ENCODE data around the gene FRY.

FRY gene

GRCh38 chr13:32002873-32003272 is 28.7 kb upstream of the FRY start:
- no peak overlapping the region for H3K4me3 Mint-ChIP-seq
- peaks cover 3% of the 10 kb centered on the region for H3K27me3 Mint-ChIP-seq
- no peaks in the 10 kb centered on the region for H3K9me3 Mint-ChIP-seq
- DNase-seq (ENCODE audit: low spot score in 2 of 2) = no peak
- ATAC-seq (ENCODE audit: low read depth) = no peak
- peaks cover 2% of the 10 kb centered on the region for H3K4me1 Mint-ChIP-seq
- no peak overlapping the region for H3K27ac Mint-ChIP-seq
- H3K36me3 Mint-ChIP-seq = no peaks in the 10 kb centered on the region

GRCh38 chr13:32007494-32007893 is 24.1 kb upstream of the FRY start:
- H3K27ac Mint-ChIP-seq = no peak overlapping the region
- no peaks in the 10 kb centered on the region for H3K36me3 Mint-ChIP-seq
- no peak overlapping the region for H3K4me3 Mint-ChIP-seq
- H3K27me3 Mint-ChIP-seq = peaks cover 3% of the 10 kb centered on the region
- H3K4me1 Mint-ChIP-seq = peaks cover 2% of the 10 kb centered on the region
- ATAC-seq (ENCODE audit: low read depth) (no peak), DNase-seq (ENCODE audit: low spot score in 2 of 2) (no peak)
- no peaks in the 10 kb centered on the region for H3K9me3 Mint-ChIP-seq

DNA sequence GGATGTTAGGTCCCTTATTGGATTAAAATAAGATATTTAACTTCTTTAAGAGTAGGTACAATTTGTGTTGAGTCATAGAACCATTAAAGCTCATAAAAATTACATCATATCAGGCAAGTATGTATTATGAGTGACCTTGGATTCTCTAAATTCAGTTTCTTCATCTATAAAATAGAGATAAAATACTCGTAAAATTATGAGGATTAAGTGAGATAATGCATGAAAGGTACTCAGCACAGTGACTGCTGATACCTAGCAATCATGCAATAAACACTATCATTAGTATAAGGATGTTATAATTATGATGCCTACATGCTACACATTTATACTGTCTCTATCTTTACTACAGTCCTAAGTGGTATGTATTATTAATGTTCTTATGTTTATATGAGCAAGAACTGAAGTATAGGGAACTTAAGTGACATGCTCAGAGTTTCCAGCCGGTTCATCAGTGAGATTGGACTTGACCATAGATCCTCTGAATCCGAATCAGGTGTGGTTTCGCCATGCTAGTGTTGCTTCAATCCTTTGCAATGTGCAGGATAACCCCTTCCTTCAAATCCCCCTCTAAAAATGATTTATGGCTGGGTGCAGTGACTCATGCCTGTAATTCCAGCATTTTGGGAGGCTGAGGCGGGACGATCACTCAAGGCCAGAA is 22.9 kb upstream of the FRY start:
- Mint-ChIP-seq H3K4me3 (no peak overlapping the region), H3K9me3 (no peaks in the 10 kb centered on the region), H3K27me3 (peaks cover 3% of the 10 kb centered on the region), H3K4me1 (peaks cover 2% of the 10 kb centered on the region), H3K27ac (no peak overlapping the region), H3K36me3 (no peaks in the 10 kb centered on the region)
- DNase-seq (ENCODE audit: low spot score in 2 of 2) (no peak), ATAC-seq (ENCODE audit: low read depth) (no peak)

- peaks cover 2% of the 10 kb centered on the region for H3K4me1 Mint-ChIP-seq
- no peak overlapping the region for H3K4me3 Mint-ChIP-seq
- H3K27ac Mint-ChIP-seq = no peak overlapping the region
- ATAC-seq (ENCODE audit: low read depth) (no peak), DNase-seq (ENCODE audit: low spot score in 2 of 2) (no peak)
- no peaks in the 10 kb centered on the region for H3K9me3 Mint-ChIP-seq
- peaks cover 3% of the 10 kb centered on the region for H3K27me3 Mint-ChIP-seq
- no peaks in the 10 kb centered on the region for H3K36me3 Mint-ChIP-seq
Observed at GRCh38 chr13:32009362-32009761, 22.2 kb upstream of the FRY start.

- peaks cover 2% of the 10 kb centered on the region for H3K4me1 Mint-ChIP-seq
- H3K36me3 Mint-ChIP-seq = no peaks in the 10 kb centered on the region
- H3K4me3 Mint-ChIP-seq = no peak overlapping the region
- no peaks in the 10 kb centered on the region for H3K9me3 Mint-ChIP-seq
- H3K27ac Mint-ChIP-seq = no peak overlapping the region
- DNase-seq (ENCODE audit: low spot score in 2 of 2) = no peak
- ATAC-seq (ENCODE audit: low read depth) = no peak
- H3K27me3 Mint-ChIP-seq = peaks cover 3% of the 10 kb centered on the region
Observed at GRCh38 chr13:32010136-32010535, 21.4 kb upstream of the FRY start.

GRCh38 chr13:32011971-32012370 is 19.6 kb upstream of the FRY start:
- Mint-ChIP-seq H3K9me3 (no peaks in the 10 kb centered on the region), H3K27me3 (peaks cover 3% of the 10 kb centered on the region), H3K36me3 (no peaks in the 10 kb centered on the region), H3K4me3 (no peak overlapping the region), H3K4me1 (no peaks in the 10 kb centered on the region), H3K27ac (no peak overlapping the region)
- ATAC-seq (ENCODE audit: low read depth) (no peak), DNase-seq (ENCODE audit: low spot score in 2 of 2) (no peak)

- Mint-ChIP-seq H3K27me3 (peaks cover 2% of the 10 kb centered on the region), H3K27ac (no peak overlapping the region), H3K4me3 (no peak overlapping the region), H3K36me3 (no peaks in the 10 kb centered on the region), H3K4me1 (no peaks in the 10 kb centered on the region), H3K9me3 (no peaks in the 10 kb centered on the region)
- DNase-seq (ENCODE audit: low spot score in 2 of 2) (no peak), ATAC-seq (ENCODE audit: low read depth) (no peak)
Observed at GRCh38 chr13:32013181-32013580, 18.4 kb upstream of the FRY start.

- no peak for ATAC-seq (ENCODE audit: low read depth)
- peaks cover 4% of the 10 kb centered on the region for H3K27me3 Mint-ChIP-seq
- no peak for DNase-seq (ENCODE audit: low spot score in 2 of 2)
- no peak overlapping the region for H3K27ac Mint-ChIP-seq
- no peaks in the 10 kb centered on the region for H3K4me1 Mint-ChIP-seq
- no peak overlapping the region for H3K4me3 Mint-ChIP-seq
- H3K36me3 Mint-ChIP-seq = no peaks in the 10 kb centered on the region
- no peaks in the 10 kb centered on the region for H3K9me3 Mint-ChIP-seq
Observed at GRCh38 chr13:32016119-32016518, 15.5 kb upstream of the FRY start.

DNA sequence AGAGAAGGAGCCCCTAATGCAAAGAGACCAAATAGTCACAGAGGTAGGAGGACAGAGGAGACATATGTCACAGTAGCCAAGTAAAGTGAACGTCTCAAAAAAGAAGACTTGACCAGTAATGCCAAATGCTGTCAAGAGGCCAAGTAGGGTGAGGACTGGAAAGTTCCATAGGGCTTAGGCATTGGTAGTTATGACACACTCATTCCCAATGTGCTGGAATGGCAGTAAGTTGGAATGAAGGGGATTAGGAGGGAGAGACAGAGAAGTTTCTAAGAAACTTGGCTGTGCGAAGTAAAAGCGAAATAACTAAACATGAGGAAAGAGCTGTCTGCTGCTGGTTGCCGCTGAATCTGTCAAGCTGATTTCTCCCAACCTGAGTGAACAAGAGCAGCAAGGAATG is 14.9 kb upstream of the FRY start:
- Mint-ChIP-seq H3K4me1 (no peaks in the 10 kb centered on the region), H3K9me3 (no peaks in the 10 kb centered on the region), H3K4me3 (no peak overlapping the region), H3K27ac (no peak overlapping the region), H3K27me3 (peaks cover 4% of the 10 kb centered on the region), H3K36me3 (no peaks in the 10 kb centered on the region)
- DNase-seq (ENCODE audit: low spot score in 2 of 2) (no peak), ATAC-seq (ENCODE audit: low read depth) (no peak)

- Mint-ChIP-seq H3K36me3 (no peaks in the 10 kb centered on the region), H3K9me3 (no peaks in the 10 kb centered on the region), H3K4me1 (no peaks in the 10 kb centered on the region), H3K27me3 (peaks cover 4% of the 10 kb centered on the region), H3K27ac (no peak overlapping the region), H3K4me3 (no peak overlapping the region)
- ATAC-seq (ENCODE audit: low read depth) (no peak), DNase-seq (ENCODE audit: low spot score in 2 of 2) (no peak)
Observed at GRCh38 chr13:32017474-32017873, 14.1 kb upstream of the FRY start.

GRCh38 chr13:32019612-32020233 is 11.9 kb upstream of the FRY start:
- no peak overlapping the region for H3K4me3 Mint-ChIP-seq
- H3K27ac Mint-ChIP-seq = peak overlapping the region; percentile 33
- peak in 1 of 2 donors; percentile 10 for DNase-seq (ENCODE audit: low spot score in 2 of 2)
- peaks cover 2% of the 10 kb centered on the region for H3K27me3 Mint-ChIP-seq
- no peaks in the 10 kb centered on the region for H3K4me1 Mint-ChIP-seq
- peak; percentile 82 for ATAC-seq (ENCODE audit: low read depth)
- no peaks in the 10 kb centered on the region for H3K9me3 Mint-ChIP-seq
- no peaks in the 10 kb centered on the region for H3K36me3 Mint-ChIP-seq

- ATAC-seq (ENCODE audit: low read depth) (no peak), DNase-seq (ENCODE audit: low spot score in 2 of 2) (no peak)
- Mint-ChIP-seq H3K9me3 (no peaks in the 10 kb centered on the region), H3K27ac (no peak overlapping the region), H3K36me3 (no peaks in the 10 kb centered on the region), H3K27me3 (peaks cover 2% of the 10 kb centered on the region), H3K4me3 (no peak overlapping the region), H3K4me1 (no peaks in the 10 kb centered on the region)
Observed at GRCh38 chr13:32021785-32022184, 9.8 kb upstream of the FRY start.

DNA sequence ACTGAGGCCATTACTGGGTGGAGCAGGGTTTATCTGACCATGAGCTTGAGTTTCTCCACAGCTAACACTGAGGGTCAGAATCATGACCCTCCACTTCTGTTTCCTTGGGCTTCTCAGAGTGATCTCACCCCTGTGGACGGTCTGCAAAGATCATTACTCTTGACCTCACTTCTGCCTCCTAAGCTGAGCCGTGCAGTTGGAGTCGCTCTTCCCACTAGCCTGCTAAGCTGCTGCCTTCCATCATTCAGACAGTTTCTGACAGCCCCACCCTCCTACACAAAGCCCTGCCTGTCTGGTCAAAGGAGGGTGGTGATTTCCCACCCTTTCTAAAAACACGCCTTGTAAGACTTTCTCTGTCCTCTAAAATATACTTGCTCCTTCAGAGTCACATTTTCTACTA is 9.3 kb upstream of the FRY start:
- Mint-ChIP-seq H3K27ac (no peak overlapping the region), H3K36me3 (no peaks in the 10 kb centered on the region), H3K27me3 (peaks cover 2% of the 10 kb centered on the region), H3K9me3 (no peaks in the 10 kb centered on the region), H3K4me3 (no peak overlapping the region), H3K4me1 (no peaks in the 10 kb centered on the region)
- ATAC-seq (ENCODE audit: low read depth) (no peak), DNase-seq (ENCODE audit: low spot score in 2 of 2) (no peak)

- Mint-ChIP-seq H3K27me3 (peaks cover 2% of the 10 kb centered on the region), H3K4me3 (no peak overlapping the region), H3K4me1 (no peaks in the 10 kb centered on the region), H3K36me3 (no peaks in the 10 kb centered on the region), H3K9me3 (no peaks in the 10 kb centered on the region), H3K27ac (no peak overlapping the region)
- no peak for DNase-seq (ENCODE audit: low spot score in 2 of 2)
- ATAC-seq (ENCODE audit: low read depth) = no peak
Observed at GRCh38 chr13:32023096-32023495, 8.5 kb upstream of the FRY start.

- peak; percentile 26 for ATAC-seq (ENCODE audit: low read depth)
- Mint-ChIP-seq H3K36me3 (no peaks in the 10 kb centered on the region), H3K9me3 (no peaks in the 10 kb centered on the region), H3K4me1 (no peaks in the 10 kb centered on the region), H3K4me3 (no peak overlapping the region), H3K27ac (no peak overlapping the region), H3K27me3 (peaks cover 2% of the 10 kb centered on the region)
- DNase-seq (ENCODE audit: low spot score in 2 of 2) = no peak
Observed at GRCh38 chr13:32023698-32024097, 7.9 kb upstream of the FRY start.

Measured in memory B cell (primary cell).